Ovary (tissue), 3 donors: ENCODE results near the gene BLVRA.

ENCODE experiments used
- CTCF ChIP-seq, 3 donors: fragments of 450-650 bp in 2 of 3; fragments of 200-600 bp in 1 of 3; IDR thresholded peaks; one replicate each; pipeline versions ENCODE4 v1.5.1 to v1.8.0; 2016 to 2022; ENCODE audit warnings: antibody characterized with exemption in 3 of 3, mild to moderate bottlenecking in 1 of 3
- EP300 ChIP-seq: sonication (generic); formaldehyde crosslinking; IDR thresholded peaks from one replicate; pipeline ENCODE4 v1.6.1; 2017; ENCODE audit warnings: antibody characterized with exemption
- donor health status: DM: no; HTN: no; CAD: no.

- TF ChIP-seq CTCF (IDR thresholded peaks at IDR 0.05) (no peak), EP300 (no peak)
Measured at GRCh38 chr7:43768201-43768886, 9.9 kb downstream of the BLVRA start.
